ENCODE data around the gene MAN1B1. TPM values are rescaled to one million over a fixed set of nuclear protein-coding genes. Genes with fewer than 3 reads are reported as not detected.

MAN1B1 gene
- total RNA-seq, 4 donors from 2014 or later: 26.1 to 30.2 (median 29.3) TPM

DNA sequence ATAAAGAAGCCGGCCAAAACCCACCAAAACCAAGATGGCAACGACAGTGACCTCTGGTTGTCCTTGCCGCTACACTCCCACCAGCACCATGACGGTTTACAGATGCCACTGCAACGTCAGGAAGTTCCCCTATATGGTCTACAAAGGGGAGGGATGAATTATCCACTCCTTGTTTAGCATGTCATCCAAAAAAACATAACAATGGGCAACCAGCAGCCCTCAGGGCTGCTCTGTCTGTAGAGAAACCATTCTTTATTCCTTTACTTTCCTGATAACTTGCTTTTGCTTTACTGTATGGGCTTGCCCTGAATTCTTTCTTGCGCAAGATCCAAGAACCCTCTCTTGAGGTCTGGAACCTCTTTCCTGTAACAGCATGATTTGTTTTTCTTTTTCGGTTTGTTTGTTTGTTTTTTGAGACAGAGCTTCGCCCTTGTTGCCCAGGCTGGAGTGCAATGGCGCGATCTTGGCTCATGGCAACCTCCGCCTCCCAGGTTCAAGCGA lies 11.5 kb upstream of the MAN1B1 start:
- 82 to 90% methylated on average over 11 to 12 of the region's 12 CpGs for WGBS, 2 donors (ENCODE audit: low coverage in 1 of 2)
- Histone ChIP-seq H3K4me1 (peaks cover 0 to 49% (median 19%) of the 10 kb centered on the region in 3 donors), H3K27ac (no peak overlapping the region), H3K4me3 (no peak overlapping the region), H3K27me3 (peaks cover 21% of the 10 kb centered on the region), H3K36me3 (peaks cover 0 to 20% of the 10 kb centered on the region in 2 donors), H3K9me3 (no peaks in the 10 kb centered on the region)
- no peak for ATAC-seq
- TF ChIP-seq EP300 (IDR thresholded peaks at IDR 0.05) (no peak), POLR2A (IDR thresholded peaks at IDR 0.05) (no peak), POLR2AphosphoS5 (IDR thresholded peaks at IDR 0.05) (no peak)
- TF ChIP-seq, protein P1, sequence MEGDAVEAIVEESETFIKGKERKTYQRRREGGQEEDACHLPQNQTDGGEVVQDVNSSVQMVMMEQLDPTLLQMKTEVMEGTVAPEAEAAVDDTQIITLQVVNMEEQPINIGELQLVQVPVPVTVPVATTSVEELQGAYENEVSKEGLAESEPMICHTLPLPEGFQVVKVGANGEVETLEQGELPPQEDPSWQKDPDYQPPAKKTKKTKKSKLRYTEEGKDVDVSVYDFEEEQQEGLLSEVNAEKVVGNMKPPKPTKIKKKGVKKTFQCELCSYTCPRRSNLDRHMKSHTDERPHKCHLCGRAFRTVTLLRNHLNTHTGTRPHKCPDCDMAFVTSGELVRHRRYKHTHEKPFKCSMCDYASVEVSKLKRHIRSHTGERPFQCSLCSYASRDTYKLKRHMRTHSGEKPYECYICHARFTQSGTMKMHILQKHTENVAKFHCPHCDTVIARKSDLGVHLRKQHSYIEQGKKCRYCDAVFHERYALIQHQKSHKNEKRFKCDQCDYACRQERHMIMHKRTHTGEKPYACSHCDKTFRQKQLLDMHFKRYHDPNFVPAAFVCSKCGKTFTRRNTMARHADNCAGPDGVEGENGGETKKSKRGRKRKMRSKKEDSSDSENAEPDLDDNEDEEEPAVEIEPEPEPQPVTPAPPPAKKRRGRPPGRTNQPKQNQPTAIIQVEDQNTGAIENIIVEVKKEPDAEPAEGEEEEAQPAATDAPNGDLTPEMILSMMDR (IDR thresholded peaks at IDR 0.05): no peak

DNA sequence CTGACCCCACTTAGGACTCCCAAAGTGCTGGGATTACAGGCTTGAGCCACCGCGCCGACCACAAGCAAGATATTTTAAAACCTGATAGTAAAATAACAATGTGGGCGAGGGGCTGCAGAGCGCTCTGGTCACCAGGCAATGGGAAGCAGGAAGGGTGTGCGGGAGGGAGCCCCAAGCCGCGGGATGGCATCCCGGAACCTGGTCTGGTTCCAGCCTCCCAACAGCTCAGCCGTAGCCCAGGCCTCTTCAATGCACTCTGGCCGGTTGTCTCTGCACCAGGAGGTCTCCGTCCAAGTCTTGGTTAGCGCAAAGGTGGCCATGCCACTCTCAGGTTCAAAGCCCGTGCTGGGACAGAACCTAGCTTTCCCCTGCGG lies 10.2 kb upstream of the MAN1B1 start:
- TF ChIP-seq POLR2A (IDR thresholded peaks at IDR 0.05): no peak

DNA sequence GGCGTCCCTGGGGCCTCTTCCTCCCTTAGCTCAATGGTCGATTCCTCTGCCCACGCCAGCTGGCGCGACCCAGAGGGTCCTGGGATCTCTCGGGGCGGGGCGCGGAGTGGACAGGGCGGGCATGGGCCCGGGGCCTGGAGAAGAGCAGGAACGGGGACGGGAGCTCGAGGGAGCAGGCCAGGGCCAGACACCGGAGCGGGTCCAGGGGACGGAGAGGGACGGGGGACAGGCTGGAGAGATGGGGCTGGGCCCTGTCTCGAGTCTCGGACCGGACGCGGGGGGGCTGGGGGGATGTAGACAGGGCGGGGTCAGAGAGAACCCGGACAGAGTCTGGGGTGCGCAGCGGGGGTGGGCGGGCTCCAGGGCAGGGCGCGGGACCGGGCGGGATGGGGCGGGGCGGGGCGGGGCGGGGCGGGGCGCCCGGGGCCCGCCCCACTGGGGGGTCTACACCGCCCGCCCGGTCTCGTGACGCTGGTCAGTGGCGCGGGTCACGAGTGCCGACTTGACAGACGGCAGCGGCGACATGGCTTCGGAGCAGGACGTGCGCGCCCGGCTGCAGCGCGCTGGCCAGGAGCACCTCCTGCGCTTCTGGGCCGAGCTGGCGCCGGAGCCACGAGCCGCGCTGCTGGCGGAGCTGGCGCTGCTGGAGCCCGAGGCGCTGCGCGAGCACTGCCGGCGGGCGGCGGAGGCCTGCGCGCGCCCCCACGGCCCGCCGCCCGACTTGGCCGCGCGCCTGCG lies 9.6 kb upstream of the MAN1B1 start, which contains the start of gene UAP1L1:
Gene UAP1L1, plus strand, starts transcription at position 508 of the 738 bp plus-strand sequence. Its CDS starts 16 bp downstream, at position 524.
- WGBS, 2 donors (ENCODE audit: low coverage in 1 of 2): no CpG with 5 or more reads among the region's 87 CpGs
- TF ChIP-seq POLR2A (IDR thresholded peaks at IDR 0.05): peak in 1 of 2 donors; percentile 50
- no peak for TF ChIP-seq POLR2AphosphoS5 (IDR thresholded peaks at IDR 0.05)
- H3K9me3 ChIP-seq: no peaks in the 10 kb centered on the region
- ATAC-seq: peak; percentile 75
- peak within 1 kb of the TSS; percentile 37 to 70 for H3K4me3 ChIP-seq
- H3K4me1 ChIP-seq: peaks cover 0 to 35% (median 19%) of the 10 kb centered on the region in 3 donors
- H3K27ac ChIP-seq: peak within 1 kb of the TSS in 3 of 4 donors; percentile 66 to 78 (median 69)
- peaks cover 21% of the 10 kb centered on the region for H3K27me3 ChIP-seq
- H3K36me3 ChIP-seq: peaks cover 0 to 39% of the 10 kb centered on the region in 2 donors

More for the DNA sequence above, 10.2 kb upstream of the MAN1B1 start:
- no peaks in the 10 kb centered on the region for H3K9me3 ChIP-seq
- H3K4me3 ChIP-seq: peak overlapping the region in 1 of 2 donors; percentile 70
- H3K36me3 ChIP-seq: peaks cover 0 to 33% of the 10 kb centered on the region in 2 donors
- WGBS, 2 donors (ENCODE audit: low coverage in 1 of 2): 54% methylated on average over 2 of the region's 15 CpGs; no CpG with 5 or more reads in 1 of the 2 donors
- peak overlapping the region in 3 of 4 donors; percentile 66 to 78 (median 69) for H3K27ac ChIP-seq
- peaks cover 0 to 36% (median 19%) of the 10 kb centered on the region in 3 donors for H3K4me1 ChIP-seq
- H3K27me3 ChIP-seq: peaks cover 21% of the 10 kb centered on the region
- peak; percentile 2 for ATAC-seq

DNA sequence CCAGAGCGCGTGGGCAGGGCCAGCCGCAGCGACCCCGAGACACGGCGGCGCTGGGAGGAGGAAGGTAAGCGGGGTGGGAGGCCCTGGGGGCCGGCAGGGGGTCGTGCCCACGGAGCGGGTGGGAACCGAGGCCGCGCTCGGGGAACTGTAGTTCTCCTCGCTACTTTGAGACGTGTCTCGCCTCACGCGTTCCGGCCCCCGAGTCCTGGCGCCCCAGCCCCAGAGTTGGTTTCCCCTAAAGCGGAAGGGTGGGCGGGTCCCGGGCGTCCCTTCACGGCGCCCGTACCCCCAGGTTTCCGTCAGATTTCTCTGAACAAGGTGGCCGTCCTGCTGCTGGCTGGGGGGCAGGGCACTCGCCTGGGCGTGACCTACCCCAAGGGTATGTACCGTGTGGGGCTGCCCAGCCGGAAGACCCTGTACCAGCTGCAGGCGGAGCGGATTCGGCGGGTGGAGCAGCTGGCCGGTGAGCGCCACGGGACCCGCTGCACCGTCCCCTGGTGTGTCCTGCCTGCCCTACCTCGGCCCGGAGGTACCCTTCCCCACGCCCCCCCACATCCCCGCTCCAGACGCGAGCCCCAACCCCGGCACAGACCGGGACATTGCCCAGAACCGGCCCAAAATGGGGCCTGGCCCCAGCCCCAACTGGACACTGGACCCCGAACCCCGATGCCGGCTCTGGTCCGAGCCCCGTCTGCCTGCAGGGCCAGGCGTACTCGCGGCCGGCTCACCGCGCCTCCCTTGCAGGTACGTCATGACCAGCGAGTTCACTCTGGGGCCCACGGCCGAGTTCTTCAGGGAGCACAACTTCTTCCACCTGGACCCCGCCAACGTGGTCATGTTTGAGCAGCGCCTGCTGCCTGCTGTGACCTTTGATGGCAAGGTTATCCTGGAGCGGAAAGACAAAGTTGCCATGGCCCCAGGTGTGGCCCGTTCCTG lies 8.8 kb upstream of the MAN1B1 start:
- TF ChIP-seq, protein P1 (IDR thresholded peaks at IDR 0.05): no peak
- TF ChIP-seq POLR2A (IDR thresholded peaks at IDR 0.05) (no peak), POLR2AphosphoS5 (IDR thresholded peaks at IDR 0.05) (no peak), EP300 (IDR thresholded peaks at IDR 0.05) (no peak)
- peaks cover 0 to 47% of the 10 kb centered on the region in 2 donors for H3K36me3 ChIP-seq
- H3K9me3 ChIP-seq: no peaks in the 10 kb centered on the region
- peak overlapping the region in 3 of 4 donors; percentile 66 to 78 (median 69) for H3K27ac ChIP-seq
- H3K4me1 ChIP-seq: peaks cover 0 to 41% (median 19%) of the 10 kb centered on the region in 3 donors
- H3K4me3 ChIP-seq: peak overlapping the region; percentile 37 to 70
- WGBS, 2 donors (ENCODE audit: low coverage in 1 of 2): no CpG with 5 or more reads among the region's 76 CpGs
- H3K27me3 ChIP-seq: peaks cover 21% of the 10 kb centered on the region
- ATAC-seq: peak; percentile 2

DNA sequence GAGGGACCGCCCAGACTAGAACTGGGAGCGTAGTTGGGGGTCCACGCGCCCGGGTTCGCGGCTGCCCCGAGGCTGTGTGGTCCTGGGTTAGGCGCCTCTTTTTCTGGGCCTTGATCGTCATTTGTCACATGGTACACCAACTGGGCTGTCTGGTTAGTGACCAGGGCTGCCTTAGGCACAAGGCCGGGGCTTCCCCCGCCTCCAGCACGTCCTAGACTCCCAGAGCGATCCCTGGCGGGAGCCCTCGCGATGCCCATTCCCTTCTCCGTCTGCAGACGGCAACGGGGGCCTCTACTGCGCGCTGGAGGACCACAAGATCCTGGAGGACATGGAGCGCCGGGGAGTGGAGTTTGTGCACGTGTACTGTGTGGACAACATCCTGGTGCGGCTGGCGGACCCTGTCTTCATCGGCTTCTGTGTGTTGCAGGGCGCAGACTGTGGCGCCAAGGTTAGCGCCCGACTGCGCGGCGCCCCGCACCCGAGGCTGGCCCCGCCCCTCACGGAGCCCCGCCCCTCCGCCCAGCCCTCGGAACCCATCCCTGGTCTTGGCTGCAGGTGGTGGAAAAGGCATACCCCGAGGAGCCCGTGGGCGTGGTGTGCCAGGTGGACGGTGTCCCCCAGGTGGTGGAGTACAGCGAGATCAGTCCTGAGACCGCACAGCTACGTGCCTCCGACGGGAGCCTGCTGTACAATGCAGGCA lies 7.9 kb upstream of the MAN1B1 start:
- no peak for ATAC-seq
- Histone ChIP-seq H3K4me3 (peak overlapping the region in 1 of 2 donors; percentile 70), H3K9me3 (no peaks in the 10 kb centered on the region), H3K27me3 (peaks cover 21% of the 10 kb centered on the region), H3K27ac (no peak overlapping the region), H3K4me1 (peaks cover 0 to 49% (median 19%) of the 10 kb centered on the region in 3 donors), H3K36me3 (peaks cover 0 to 54% of the 10 kb centered on the region in 2 donors)
- TF ChIP-seq POLR2AphosphoS5 (IDR thresholded peaks at IDR 0.05) (no peak), EP300 (IDR thresholded peaks at IDR 0.05) (no peak), POLR2A (IDR thresholded peaks at IDR 0.05) (no peak)
- TF ChIP-seq, protein P1 (IDR thresholded peaks at IDR 0.05): no peak
- WGBS, 2 donors (ENCODE audit: low coverage in 1 of 2): no CpG with 5 or more reads among the region's 51 CpGs
